NT2/D1 (cell line): ENCODE data around the gene SPOCD1.

Source experiments
- YY1 ChIP-seq: IDR thresholded peaks from 2 replicates; pipeline ENCODE4 v1.6.1; 2011; ENCODE audit not compliant: insufficient read length, insufficient read depth
- ZNF274 ChIP-seq: IDR thresholded peaks from 2 replicates; pipeline ENCODE4 v1.6.1; 2011; ENCODE audit warnings: mild to moderate bottlenecking, low read depth, low read length

DNA sequence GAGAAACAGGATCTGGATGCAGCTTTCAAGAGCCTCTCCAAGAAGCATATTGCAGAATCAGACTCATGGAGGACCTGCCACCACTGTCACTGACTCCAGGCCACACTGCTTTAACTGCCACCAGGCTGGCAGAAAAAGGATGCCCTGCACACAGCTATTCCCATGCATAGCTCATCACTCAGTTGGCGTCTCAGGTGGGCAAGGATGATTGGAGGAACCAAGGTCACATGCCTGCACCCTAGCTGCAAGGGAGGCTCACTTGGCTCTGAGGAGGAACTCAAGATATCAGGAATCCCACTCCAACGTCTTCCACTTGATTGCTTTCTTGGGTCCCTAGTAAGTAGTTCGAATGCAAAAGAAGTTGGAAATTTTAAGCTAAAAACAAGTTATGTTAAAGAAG is 19.6 kb upstream of the SPOCD1 start:
- TF ChIP-seq ZNF274 (no peak), YY1 (no peak)
